DMS53 treated with DMSO at 0.1 percent for 48 hours (cell line): ENCODE data around the gene SERPINB5.

Source experiments
- DNase-seq: peaks from one replicate; lab custom pipeline; 2025; ENCODE audit not compliant: unreplicated experiment; lab: John Stamatoyannopoulos, UW

The SERPINB5 gene

GRCh38 chr18:63523660-63524059 is 46.9 kb downstream of the SERPINB5 start:
- no peak for DNase-seq

- DNase-seq, result no peak
Measured at GRCh38 chr18:63527251-63527650, 50.5 kb downstream of the SERPINB5 start.

GRCh38 chr18:63528863-63529492 is 52.2 kb downstream of the SERPINB5 start:
- DNase-seq, result no peak

- DNase-seq, result no peak
Measured at GRCh38 chr18:63532471-63532870, 55.7 kb downstream of the SERPINB5 start.

GRCh38 chr18:63534615-63535014 is 57.9 kb downstream of the SERPINB5 start:
- no peak for DNase-seq

GRCh38 chr18:63539904-63540510 is 63.2 kb downstream of the SERPINB5 start:
- DNase-seq, result no peak

- DNase-seq, result no peak
Measured at GRCh38 chr18:63542069-63542468, 65.3 kb downstream of the SERPINB5 start, which contains the start of gene SERPINB12. SERPINB12 (plus strand) TSS chr18:63542369; CDS start chr18:63556160, 13,791 bp downstream.

GRCh38 chr18:63544017-63544416 is 67.3 kb downstream of the SERPINB5 start:
- no peak for DNase-seq

- no peak for DNase-seq
Measured at GRCh38 chr18:63545000-63545399, 68.2 kb downstream of the SERPINB5 start.

- DNase-seq, result no peak
Measured at GRCh38 chr18:63550068-63550467, 73.3 kb downstream of the SERPINB5 start.

- no peak for DNase-seq
Measured at GRCh38 chr18:63551769-63552168, 75.0 kb downstream of the SERPINB5 start.

- DNase-seq, result no peak
Measured at GRCh38 chr18:63552581-63552980, 75.8 kb downstream of the SERPINB5 start.

- no peak for DNase-seq
Measured at GRCh38 chr18:63553081-63553480, 76.3 kb downstream of the SERPINB5 start.
